Measurements from ENCODE around the gene SLC25A34. TPM values are rescaled to one million over a fixed set of nuclear protein-coding genes. Genes with fewer than 3 reads are reported as not detected.

The SLC25A34 gene
- under 1 TPM; 0.66 to 0.97 (median 0.76) TPM for total RNA-seq

DNA sequence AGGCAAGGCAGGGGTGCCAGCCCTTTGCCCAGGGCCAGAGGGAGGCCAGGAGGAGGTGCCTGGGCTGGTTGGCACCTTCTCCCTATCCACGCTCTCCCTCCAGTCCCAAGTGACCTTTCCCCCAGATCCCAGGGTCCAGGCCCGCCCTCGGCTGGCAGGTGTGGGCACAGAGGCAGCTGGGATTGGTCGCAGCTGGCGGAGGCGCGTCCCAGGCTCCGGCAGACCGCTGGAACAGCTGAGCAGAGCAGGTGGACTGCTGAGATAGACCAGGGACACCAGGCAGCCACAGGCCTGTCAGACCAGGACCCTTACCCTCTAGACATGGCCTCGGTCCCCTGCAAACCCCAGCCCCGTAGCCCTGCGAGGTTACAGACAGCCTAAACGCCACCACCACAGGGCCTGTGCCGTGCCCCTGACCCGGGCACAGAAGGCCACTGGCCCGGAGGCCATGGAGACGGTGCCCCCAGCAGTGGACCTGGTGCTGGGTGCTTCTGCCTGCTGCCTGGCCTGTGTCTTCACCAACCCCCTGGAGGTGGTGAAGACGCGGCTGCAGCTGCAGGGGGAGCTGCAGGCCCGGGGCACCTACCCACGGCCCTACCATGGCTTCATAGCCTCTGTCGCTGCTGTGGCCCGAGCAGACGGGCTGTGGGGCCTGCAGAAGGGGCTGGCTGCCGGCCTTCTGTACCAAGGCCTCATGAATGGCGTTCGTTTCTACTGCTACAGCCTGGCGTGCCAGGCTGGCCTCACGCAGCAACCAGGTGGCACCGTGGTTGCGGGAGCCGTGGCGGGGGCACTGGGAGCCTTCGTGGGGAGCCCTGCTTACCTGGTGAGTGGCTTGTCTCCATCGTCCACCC, at the start of gene SLC25A34:
Gene SLC25A34, plus strand, starts transcription at position 221 of the 854 bp plus-strand sequence. Its CDS starts 228 bp downstream, at position 449.
- peaks cover 28 to 44% (median 43%) of the 10 kb centered on the region in 4 donors for H3K36me3 ChIP-seq
- DNase-seq (ENCODE audit: extremely low spot score), result no peak
- peak within 1 kb of the TSS in 3 of 4 donors; percentile 41 to 44 (median 41) for H3K27ac ChIP-seq (replicated peaks in 1 of 4)
- no peak within 1 kb of the TSS for H3K4me3 ChIP-seq
- no peaks in the 10 kb centered on the region for H3K9me3 ChIP-seq
- H3K4me1 ChIP-seq, result peaks cover 12 to 32% (median 24%) of the 10 kb centered on the region in 4 donors
- intact Hi-C loops (cut with DNase I), result no loop called here
- WGBS, result 77% methylated on average over 22 of the region's 35 CpGs
- H3K27me3 ChIP-seq, result no peaks in the 10 kb centered on the region
- TF ChIP-seq, protein P1, sequence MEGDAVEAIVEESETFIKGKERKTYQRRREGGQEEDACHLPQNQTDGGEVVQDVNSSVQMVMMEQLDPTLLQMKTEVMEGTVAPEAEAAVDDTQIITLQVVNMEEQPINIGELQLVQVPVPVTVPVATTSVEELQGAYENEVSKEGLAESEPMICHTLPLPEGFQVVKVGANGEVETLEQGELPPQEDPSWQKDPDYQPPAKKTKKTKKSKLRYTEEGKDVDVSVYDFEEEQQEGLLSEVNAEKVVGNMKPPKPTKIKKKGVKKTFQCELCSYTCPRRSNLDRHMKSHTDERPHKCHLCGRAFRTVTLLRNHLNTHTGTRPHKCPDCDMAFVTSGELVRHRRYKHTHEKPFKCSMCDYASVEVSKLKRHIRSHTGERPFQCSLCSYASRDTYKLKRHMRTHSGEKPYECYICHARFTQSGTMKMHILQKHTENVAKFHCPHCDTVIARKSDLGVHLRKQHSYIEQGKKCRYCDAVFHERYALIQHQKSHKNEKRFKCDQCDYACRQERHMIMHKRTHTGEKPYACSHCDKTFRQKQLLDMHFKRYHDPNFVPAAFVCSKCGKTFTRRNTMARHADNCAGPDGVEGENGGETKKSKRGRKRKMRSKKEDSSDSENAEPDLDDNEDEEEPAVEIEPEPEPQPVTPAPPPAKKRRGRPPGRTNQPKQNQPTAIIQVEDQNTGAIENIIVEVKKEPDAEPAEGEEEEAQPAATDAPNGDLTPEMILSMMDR (IDR thresholded peaks at IDR 0.05), result no peak
- TF ChIP-seq EP300 (IDR thresholded peaks at IDR 0.05), result no peak
- peak in 1 of 2 donors; percentile 31 for TF ChIP-seq POLR2AphosphoS5 (IDR thresholded peaks at IDR 0.05)
- no peak for TF ChIP-seq POLR2A (IDR thresholded peaks at IDR 0.05; ENCODE audit: low read depth)

DNA sequence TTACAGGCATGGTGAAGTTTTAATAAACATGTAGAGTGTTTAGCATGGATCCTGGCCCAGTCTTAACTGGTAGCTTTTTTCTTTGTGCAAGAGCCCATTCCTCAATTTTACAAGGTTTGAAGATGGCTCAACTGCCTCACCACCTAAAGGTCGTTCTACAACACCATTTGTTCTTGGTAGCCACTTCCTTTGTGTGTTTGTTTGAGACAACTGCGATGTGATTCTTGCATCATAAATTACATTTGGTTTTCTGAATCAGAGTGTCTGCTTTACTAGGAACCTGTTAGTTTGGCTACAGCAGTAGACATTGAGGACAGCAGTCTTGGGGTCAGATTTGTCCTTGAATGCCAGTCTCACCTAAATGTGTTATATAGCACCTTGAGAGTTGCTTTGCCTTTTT, 48.6 kb upstream of the SLC25A34 start:
- Histone ChIP-seq H3K36me3 (peaks cover 0 to 4% (median 2%) of the 10 kb centered on the region in 4 donors), H3K27me3 (no peaks in the 10 kb centered on the region), H3K4me1 (peaks cover 32 to 69% (median 54%) of the 10 kb centered on the region in 4 donors), H3K9me3 (no peaks in the 10 kb centered on the region), H3K4me3 (no peak overlapping the region), H3K27ac (replicated peaks in 1 of 4) (no peak overlapping the region)
- TF ChIP-seq POLR2A (IDR thresholded peaks at IDR 0.05; ENCODE audit: low read depth) (no peak), POLR2AphosphoS5 (IDR thresholded peaks at IDR 0.05) (no peak), EP300 (IDR thresholded peaks at IDR 0.05) (no peak)
- TF ChIP-seq, protein P1 (IDR thresholded peaks at IDR 0.05), result no peak
- intact Hi-C loops (cut with DNase I), result loop anchor here (5.0 kb wide), 1 partner anchor 65 kb away; no protein-coding TSS in a partner anchor
- no peak for DNase-seq (ENCODE audit: extremely low spot score)
- 72% methylated on average over 2 of the region's 2 CpGs for WGBS

DNA sequence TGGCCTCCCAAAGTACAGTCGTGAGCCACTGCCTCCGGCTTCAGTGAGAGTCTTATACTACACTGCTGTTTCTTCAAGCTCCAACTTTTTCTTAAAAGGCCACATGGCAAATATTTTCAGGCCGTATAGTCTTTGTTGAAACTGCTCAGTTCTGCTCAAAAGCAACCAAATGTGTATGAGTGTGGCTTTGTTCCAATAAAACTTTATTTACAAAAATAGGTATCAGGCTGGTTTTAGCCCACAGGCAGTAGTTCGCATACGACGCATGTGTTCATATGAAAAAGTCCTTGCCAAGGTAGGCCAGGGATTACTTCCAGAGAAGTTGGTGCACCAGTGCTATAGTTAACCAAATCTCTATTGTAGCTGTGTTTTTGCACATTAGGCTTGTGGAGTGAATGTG, 45.7 kb upstream of the SLC25A34 start:
- intact Hi-C loops (cut with DNase I), result no loop called here
- H3K27me3 ChIP-seq, result no peaks in the 10 kb centered on the region
- DNase-seq (ENCODE audit: extremely low spot score), result no peak
- H3K4me3 ChIP-seq, result no peak overlapping the region
- WGBS, result 94% methylated on average over 6 of the region's 6 CpGs
- H3K9me3 ChIP-seq, result no peaks in the 10 kb centered on the region
- TF ChIP-seq, protein P1 (IDR thresholded peaks at IDR 0.05), result no peak
- TF ChIP-seq EP300 (IDR thresholded peaks at IDR 0.05) (no peak), POLR2AphosphoS5 (IDR thresholded peaks at IDR 0.05) (no peak), POLR2A (IDR thresholded peaks at IDR 0.05; ENCODE audit: low read depth) (no peak)
- H3K27ac ChIP-seq (replicated peaks in 1 of 4), result peak overlapping the region in 3 of 4 donors; percentile 6 to 43 (median 34)
- peaks cover 33 to 57% (median 46%) of the 10 kb centered on the region in 4 donors for H3K4me1 ChIP-seq
- peaks cover 0 to 4% (median 2%) of the 10 kb centered on the region in 4 donors for H3K36me3 ChIP-seq

DNA sequence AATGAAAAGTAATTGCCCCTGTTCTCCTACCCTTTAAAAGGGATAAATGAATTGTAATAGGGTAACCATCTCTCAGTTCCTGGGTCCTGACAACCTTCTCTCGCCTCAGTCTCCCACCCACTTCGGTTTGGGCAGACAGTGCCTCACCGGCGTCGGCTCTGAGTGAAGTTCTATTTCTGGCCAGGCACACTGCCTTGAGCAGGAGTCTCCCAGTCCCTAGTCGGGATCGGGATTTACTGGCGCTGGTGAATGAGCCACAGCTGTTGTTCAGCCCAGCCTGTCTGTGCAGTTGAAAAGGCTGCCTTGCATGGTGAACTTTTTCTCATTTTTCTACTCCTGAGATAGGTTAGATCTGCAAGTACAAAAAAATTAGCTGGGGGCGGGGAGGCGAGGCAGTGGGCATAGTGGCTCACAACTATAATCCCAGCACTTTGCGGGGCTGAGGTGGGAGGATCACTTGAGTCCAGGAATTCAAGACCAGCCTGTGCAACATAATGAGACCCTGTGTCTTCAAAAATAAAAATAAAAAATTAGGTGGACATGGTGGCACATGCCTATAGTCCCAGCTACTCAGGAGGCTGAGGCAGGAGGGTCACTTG, 44.5 kb upstream of the SLC25A34 start:
- Histone ChIP-seq H3K4me3 (no peak overlapping the region), H3K36me3 (peaks cover 0 to 13% (median 2%) of the 10 kb centered on the region in 4 donors), H3K27ac (replicated peaks in 1 of 4) (peak overlapping the region; percentile 6 to 53 (median 38)), H3K27me3 (no peaks in the 10 kb centered on the region), H3K4me1 (peaks cover 28 to 51% (median 38%) of the 10 kb centered on the region in 4 donors), H3K9me3 (no peaks in the 10 kb centered on the region)
- intact Hi-C loops (cut with DNase I), result no loop called here
- DNase-seq (ENCODE audit: extremely low spot score), result no peak
- WGBS, result 36% methylated on average over 11 of the region's 11 CpGs
- no peak for TF ChIP-seq EP300 (IDR thresholded peaks at IDR 0.05)
- TF ChIP-seq POLR2AphosphoS5 (IDR thresholded peaks at IDR 0.05), result peak in 1 of 2 donors; percentile 30

Data from esophagus muscularis mucosa (tissue), 4 donors.